GM23248 (cell line): ENCODE measurements around the gene SCOC.

Source experiments
- EZH2 ChIP-seq: fragments of 200-600 bp; sonication (generic); IDR thresholded peaks from 2 replicates; pipeline ENCODE4 v1.6.1; 2018; ENCODE audit warnings: antibody characterized with exemption, mild to moderate bottlenecking; ENCODE audit not compliant: insufficient read depth, poor library complexity, severe bottlenecking
- EZH2phosphoT487 ChIP-seq: fragments of 200-600 bp; sonication (generic); IDR thresholded peaks from 2 replicates; pipeline ENCODE4 v1.6.1; 2018; ENCODE audit warnings: antibody characterized with exemption, moderate library complexity, mild to moderate bottlenecking, low read depth; ENCODE audit not compliant: insufficient read depth

- TF ChIP-seq EZH2phosphoT487 (no peak), EZH2 (no peak)
These were observed 26.7 kb downstream of the SCOC start for GRCh38 chr4:140400111-140400510.
